ENCODE measurements around the gene ITSN2.
"Not testable (repeated sequence)": the region's sequence is repeated elsewhere in the genome, so short reads cannot be mapped to it uniquely, and the experiment has no call there.

Gene ITSN2

GRCh38 chr2:24362253-24362652 is 1.9 kb upstream of the ITSN2 start:
- no peak for DNase-seq

GRCh38 chr2:24360963-24361330 is 611 bp upstream of the ITSN2 start:
- no peak for DNase-seq

GRCh38 chr2:24359129-24360049 is 947 bp downstream of the ITSN2 start:
- DNase-seq: no peak

GRCh38 chr2:24357767-24358166 is 2.6 kb downstream of the ITSN2 start:
- not testable (repeated sequence) for DNase-seq

- DNase-seq: not testable (repeated sequence)
These were observed 3.2 kb downstream of the ITSN2 start for GRCh38 chr2:24357115-24357514.

GRCh38 chr2:24354957-24355356 is 5.4 kb downstream of the ITSN2 start:
- no peak for DNase-seq

- no peak for DNase-seq
These were observed 5.9 kb downstream of the ITSN2 start for GRCh38 chr2:24354395-24354794.

- no peak for DNase-seq
These were observed 6.4 kb downstream of the ITSN2 start for GRCh38 chr2:24353973-24354372.

GRCh38 chr2:24353364-24353763 is 7.0 kb downstream of the ITSN2 start:
- no peak for DNase-seq

- DNase-seq: no peak
These were observed 7.7 kb downstream of the ITSN2 start for GRCh38 chr2:24352664-24353063.

GRCh38 chr2:24351981-24352380 is 8.4 kb downstream of the ITSN2 start:
- no peak for DNase-seq

GRCh38 chr2:24351627-24351938 is 8.8 kb downstream of the ITSN2 start:
- no peak for DNase-seq

GRCh38 chr2:24350826-24351626 is 9.3 kb downstream of the ITSN2 start:
- no peak for DNase-seq

- DNase-seq: no peak
These were observed 11.2 kb downstream of the ITSN2 start for GRCh38 chr2:24349097-24349496.

- no peak for DNase-seq
These were observed 14.4 kb downstream of the ITSN2 start for GRCh38 chr2:24345937-24346336.

- no peak for DNase-seq
These were observed 17.0 kb downstream of the ITSN2 start for GRCh38 chr2:24343225-24343882.

GRCh38 chr2:24342110-24342910 is 18.0 kb downstream of the ITSN2 start:
- DNase-seq: no peak

GRCh38 chr2:24339856-24340262 is 20.5 kb downstream of the ITSN2 start:
- no peak for DNase-seq

- not testable (repeated sequence) for DNase-seq
These were observed 21.2 kb downstream of the ITSN2 start for GRCh38 chr2:24339098-24339497.

GRCh38 chr2:24337890-24338289 is 22.4 kb downstream of the ITSN2 start:
- no peak for DNase-seq

- no peak for DNase-seq
These were observed 23.5 kb downstream of the ITSN2 start for GRCh38 chr2:24336811-24337210.

- no peak for DNase-seq
These were observed 26.1 kb downstream of the ITSN2 start for GRCh38 chr2:24334245-24334633.

All from activated CD4-positive, CD25-positive, alpha-beta regulatory T cell treated with anti-CD3 and anti-CD28 coated beads, Interleukin-2, amount 50 U/mL, for 72 hours (primary cell).